NCI-H446 (cell line): Measurements from ENCODE around the gene DNAJB8.

Source experiments
- DNase-seq, 2 experiments: peaks; one replicate each; lab custom pipeline; 2025; lab: John Stamatoyannopoulos, UW

DNAJB8 gene

DNA sequence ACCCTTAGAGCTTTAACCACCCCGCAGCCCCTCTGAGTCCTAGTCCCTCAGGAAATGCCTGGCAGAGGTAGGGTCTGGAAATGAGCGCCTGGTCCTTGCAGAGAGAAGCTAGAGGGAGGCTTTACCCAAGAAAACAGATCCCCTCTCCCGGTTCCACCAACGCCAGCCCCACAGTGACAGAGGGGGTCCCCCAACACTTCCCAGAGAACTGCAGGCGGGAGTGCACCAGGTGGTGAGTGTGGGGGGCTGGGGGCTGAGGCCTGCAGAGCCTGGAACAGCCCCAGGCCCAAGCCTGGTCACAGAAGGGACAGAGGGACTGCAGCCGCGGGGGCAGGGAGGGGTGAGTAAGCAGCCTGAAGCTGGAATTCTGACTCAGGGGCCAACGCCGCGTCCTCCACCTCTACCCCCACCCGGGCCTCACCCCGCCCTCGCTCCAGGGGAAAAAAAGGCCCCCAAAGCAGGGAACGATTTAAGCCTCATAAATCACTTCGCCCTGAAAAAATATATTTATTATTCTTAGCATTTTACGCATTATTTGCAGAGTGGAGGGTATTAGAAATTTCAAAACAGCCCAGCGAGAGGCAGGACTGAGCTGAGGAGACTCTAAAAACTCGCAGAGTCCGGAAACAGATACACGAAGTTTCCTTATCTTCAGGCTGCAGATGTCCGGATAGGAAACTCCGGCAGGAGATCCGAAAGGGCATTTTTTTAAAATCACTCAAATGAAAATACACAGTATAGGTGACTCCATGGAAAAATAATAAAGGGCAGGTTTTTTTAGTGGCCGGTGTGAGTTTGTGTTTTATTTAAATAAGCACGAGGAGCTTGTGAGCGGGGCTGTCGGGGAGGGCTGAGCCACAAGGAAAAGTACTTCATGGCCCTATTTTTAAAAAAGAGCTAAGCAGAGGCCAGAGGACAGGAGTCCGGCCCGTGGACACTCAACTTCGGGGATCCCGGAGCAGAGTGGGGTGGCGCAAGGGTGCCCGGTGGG is 16.3 kb upstream of the DNAJB8 start:
- DNase-seq, result no peak

- DNase-seq, result no peak
Observed at GRCh38 chr3:128482175-128482574, 15.5 kb upstream of the DNAJB8 start.

GRCh38 chr3:128481438-128481942 is 14.8 kb upstream of the DNAJB8 start:
- DNase-seq, result peak in 1 of 2 experiments; percentile 17

DNA sequence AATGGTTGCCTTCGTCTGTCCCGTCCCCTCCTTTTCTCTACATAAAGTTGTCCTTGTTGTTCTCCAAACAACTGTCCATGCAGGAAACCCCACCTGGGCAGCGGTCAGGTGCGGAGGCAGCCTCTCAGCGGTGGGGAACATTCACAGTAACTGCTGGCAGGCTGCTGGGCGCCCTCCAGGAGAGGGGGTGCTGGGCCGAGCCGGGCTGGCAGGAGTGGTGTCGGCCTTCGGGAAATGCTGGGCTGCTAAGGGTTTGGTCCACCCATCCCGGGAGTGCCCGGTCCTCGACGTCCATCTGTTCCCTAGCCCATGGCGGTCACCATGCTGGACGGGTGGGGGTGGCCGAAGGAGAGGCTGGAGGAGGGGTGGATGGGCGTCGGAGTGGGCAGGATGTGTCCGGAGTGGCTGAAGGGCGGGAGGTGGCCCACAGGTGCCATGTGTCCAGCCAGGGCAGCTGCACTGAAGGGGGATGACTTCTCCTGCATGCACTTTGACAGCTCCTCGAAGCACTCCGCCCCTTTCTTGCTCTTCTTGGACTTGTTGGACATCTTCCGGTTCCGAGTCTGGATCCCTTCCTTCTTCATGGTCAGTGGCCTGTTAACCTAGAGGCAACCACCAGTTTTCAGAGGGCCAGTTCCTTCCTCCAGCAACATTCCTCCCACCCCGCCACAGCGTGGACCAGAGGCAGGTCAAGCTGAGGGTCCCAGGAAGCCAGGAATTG is 14.2 kb upstream of the DNAJB8 start:
- DNase-seq, result no peak

GRCh38 chr3:128480278-128480677 is 13.6 kb upstream of the DNAJB8 start:
- DNase-seq, result no peak

DNA sequence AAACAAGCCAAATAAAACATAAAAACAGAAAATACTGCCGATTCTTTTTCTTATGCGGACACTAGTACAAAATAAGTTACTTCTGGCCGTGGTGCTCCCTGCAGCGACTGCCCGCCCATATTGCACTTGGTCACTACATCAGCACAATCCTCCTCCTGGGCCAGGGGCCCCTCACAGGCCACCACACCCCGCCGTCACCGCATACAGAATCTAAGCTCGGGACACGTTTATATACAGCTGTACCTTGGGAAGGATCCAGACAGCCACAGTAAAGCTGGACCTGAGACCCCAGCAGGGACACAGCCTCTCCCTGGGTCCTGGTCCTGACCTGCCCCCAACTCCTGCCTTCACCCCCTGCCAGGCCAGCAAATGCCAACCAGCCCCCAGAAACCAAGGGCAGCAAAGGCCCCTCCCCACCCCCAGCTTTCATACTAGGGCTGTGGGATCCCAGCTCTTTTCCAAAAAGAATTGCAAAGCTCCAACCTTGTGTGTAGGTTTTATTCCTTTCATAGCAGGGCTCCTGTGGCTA is 12.9 kb upstream of the DNAJB8 start:
- no peak for DNase-seq

DNA sequence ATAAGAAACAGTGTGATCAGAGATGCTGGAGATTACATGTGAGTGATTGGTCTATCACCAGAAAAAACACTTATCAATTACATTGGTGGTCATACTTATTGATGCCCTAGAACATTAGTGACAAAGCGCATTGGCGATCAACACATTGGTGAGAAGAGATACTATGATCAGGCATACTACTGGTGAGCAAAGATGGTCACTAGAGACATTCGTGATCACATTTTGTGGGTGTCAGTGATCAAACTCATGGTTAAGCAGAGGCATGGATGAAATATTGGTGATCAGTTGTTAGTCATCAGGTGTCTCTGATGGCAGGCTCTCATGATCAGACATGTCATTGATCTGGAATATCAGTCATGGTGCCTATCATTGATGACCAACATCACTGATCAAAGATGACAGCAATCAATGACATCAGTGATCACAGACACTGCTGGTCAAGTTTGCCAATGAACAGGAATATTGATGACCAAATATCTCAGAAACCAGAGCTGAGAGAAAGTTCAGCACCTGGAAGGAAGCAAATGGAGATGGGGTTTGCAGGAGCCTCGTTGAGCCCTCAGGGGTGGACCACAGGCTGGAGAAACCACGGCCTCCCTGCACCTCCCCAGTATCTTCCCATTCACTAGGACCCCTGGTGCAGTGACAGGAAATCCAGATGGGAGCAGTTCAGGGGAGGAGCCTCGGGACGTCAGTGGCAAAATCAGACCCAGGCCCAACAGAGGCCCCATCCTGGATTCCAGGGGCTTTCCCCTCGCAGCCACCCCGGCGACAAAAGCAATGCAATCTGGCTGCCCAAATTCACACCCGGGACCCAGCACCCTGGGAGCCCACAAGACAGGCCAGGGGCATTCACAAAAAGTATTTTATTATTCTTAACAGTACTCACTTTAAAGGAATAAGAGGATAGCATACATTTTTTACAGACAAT is 12.2 kb upstream of the DNAJB8 start:
- DNase-seq, result no peak

DNA sequence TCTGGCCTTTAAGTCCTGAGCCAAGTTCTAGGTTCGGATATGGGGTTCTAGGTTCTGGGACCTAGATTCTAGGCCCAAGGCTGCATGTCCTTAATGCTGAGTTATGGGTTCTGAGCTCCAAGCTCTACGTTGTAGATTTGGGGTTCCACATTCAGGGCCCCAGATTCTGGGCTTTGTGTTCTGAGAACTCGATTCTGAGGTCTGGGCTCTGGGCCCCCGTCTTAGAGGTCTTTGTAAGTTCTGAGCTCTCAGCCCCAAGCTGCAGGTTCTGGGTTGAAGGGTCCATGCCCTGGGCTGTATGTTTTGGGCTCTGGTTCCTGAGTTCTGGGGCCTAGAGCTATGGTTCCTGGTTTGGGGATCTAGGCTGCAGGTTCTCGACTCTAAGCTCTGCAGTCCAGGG is 10.0 kb upstream of the DNAJB8 start:
- DNase-seq, result no peak

- no peak for DNase-seq
Observed at GRCh38 chr3:128475355-128475754, 8.7 kb upstream of the DNAJB8 start.

GRCh38 chr3:128473737-128474136 is 7.0 kb upstream of the DNAJB8 start:
- no peak for DNase-seq

- DNase-seq, result peak in 1 of 2 experiments; percentile 40
Observed at GRCh38 chr3:128473180-128473519, 6.5 kb upstream of the DNAJB8 start.

GRCh38 chr3:128472449-128473179 is 5.9 kb upstream of the DNAJB8 start:
- DNase-seq, result no peak

- no peak for DNase-seq
Observed at GRCh38 chr3:128471720-128472119, 5.0 kb upstream of the DNAJB8 start.

GRCh38 chr3:128471110-128471509 is 4.4 kb upstream of the DNAJB8 start:
- no peak for DNase-seq

- no peak for DNase-seq
Observed at GRCh38 chr3:128470134-128470899, 3.6 kb upstream of the DNAJB8 start.

GRCh38 chr3:128469556-128469955 is 2.9 kb upstream of the DNAJB8 start:
- DNase-seq, result no peak

GRCh38 chr3:128468791-128469527 is 2.3 kb upstream of the DNAJB8 start:
- no peak for DNase-seq

- DNase-seq, result no peak
Observed at GRCh38 chr3:128468285-128468790, 1.6 kb upstream of the DNAJB8 start.

DNA sequence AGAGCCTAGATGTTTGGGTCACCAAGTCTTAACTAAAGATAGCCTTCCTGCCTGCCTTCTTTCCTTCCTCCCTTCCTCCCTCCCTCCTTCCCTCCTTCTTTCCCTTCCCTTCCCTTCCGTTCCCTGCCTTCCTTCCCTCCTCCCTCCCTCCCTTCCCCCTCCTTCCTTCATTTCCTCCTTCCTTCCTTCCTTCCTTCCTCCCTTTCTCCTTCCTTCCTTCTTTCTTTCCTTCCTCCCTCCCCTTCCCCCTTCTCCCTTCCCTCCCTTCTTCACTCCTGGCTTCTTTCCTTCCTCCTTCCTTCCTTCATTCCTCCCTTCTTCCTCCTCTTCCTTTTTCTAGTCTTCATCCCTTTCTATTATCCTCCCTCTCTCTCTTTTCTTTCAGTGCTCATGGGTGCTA is 2.0 kb downstream of the DNAJB8 start:
- no peak for DNase-seq
